ENCODE measurements around the gene NCBP3.

DNA sequence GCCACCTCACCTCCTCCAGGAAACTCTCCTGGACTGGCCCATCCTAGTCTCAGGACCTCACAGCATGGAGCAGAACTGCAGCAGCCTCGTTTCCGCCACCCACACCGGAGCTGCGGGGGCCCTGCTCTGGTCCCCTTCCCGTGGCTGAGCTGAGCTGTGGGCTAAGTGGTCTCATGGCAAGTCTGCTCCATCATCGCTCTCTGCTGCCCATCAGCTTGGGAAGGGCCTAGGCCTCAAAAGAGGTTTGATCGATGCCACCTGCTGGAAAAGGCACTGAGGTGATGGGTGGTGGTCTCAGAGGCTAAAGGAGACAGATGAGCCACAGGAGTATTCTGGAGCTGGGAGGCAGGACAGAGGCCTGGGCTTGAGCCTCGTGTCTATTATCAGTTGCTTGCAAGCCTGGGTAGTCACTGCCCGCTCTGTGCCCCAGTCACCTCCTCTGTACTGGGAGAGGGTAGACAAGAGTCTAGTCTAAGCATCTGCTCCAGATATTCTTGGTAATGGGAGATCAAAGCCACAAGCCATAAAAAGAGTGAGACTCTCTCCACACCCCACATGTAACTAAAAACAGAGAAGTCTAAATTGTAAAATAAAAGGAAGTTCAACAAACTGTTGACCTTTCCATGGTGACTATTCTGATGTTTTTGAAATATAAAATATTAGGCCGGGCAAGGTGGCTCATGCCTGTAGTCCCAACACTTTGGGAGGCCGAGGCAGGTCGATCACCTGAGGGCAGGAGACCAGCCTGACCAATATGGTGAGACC lies 46.7 kb downstream of the NCBP3 start:
- TF ChIP-seq, protein P1, sequence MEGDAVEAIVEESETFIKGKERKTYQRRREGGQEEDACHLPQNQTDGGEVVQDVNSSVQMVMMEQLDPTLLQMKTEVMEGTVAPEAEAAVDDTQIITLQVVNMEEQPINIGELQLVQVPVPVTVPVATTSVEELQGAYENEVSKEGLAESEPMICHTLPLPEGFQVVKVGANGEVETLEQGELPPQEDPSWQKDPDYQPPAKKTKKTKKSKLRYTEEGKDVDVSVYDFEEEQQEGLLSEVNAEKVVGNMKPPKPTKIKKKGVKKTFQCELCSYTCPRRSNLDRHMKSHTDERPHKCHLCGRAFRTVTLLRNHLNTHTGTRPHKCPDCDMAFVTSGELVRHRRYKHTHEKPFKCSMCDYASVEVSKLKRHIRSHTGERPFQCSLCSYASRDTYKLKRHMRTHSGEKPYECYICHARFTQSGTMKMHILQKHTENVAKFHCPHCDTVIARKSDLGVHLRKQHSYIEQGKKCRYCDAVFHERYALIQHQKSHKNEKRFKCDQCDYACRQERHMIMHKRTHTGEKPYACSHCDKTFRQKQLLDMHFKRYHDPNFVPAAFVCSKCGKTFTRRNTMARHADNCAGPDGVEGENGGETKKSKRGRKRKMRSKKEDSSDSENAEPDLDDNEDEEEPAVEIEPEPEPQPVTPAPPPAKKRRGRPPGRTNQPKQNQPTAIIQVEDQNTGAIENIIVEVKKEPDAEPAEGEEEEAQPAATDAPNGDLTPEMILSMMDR (IDR thresholded peaks at IDR 0.05) = no peak
- no peak for TF ChIP-seq POLR2A (IDR thresholded peaks at IDR 0.05)
